ENCODE measurements around the gene PEX11B. TPM values are rescaled to one million over a fixed set of nuclear protein-coding genes. Genes with fewer than 3 reads are reported as not detected.

The PEX11B gene
- total RNA-seq, 2 donors from 2014 or later: 20.1 to 21.2 TPM

- H3K4me1 ChIP-seq: peaks cover 0 to 73% of the 10 kb centered on the region in 2 donors
Observed at GRCh38 chr1:145959333-145959732, 40.8 kb upstream of the PEX11B start.

DNA sequence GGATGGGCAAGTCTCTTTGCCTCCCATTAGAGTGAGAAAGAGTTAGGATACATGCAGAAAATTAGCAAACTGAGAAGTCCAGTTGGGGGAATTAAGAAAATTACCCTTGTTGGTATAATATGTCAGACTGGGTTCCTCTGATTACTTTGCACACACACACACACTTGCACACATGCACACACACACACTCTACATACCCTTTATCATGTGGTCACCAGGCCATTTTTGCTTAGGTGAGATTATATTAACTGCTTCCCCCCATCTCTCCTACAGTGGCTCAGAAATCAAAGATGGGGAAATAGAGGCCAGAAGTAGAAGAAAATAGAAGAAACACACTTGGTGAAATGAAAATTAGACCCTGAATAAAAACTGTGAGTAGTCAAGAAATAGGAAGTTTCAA is 40.2 kb upstream of the PEX11B start:
- Histone ChIP-seq H3K4me1 (peaks cover 0 to 74% of the 10 kb centered on the region in 2 donors), H3K27me3 (no peaks in the 10 kb centered on the region), H3K36me3 (no peaks in the 10 kb centered on the region), H3K27ac (peak overlapping the region; percentile 97 to 98), H3K4me3 (no peak overlapping the region), H3K9me3 (no peaks in the 10 kb centered on the region)
- TF ChIP-seq, protein P1, sequence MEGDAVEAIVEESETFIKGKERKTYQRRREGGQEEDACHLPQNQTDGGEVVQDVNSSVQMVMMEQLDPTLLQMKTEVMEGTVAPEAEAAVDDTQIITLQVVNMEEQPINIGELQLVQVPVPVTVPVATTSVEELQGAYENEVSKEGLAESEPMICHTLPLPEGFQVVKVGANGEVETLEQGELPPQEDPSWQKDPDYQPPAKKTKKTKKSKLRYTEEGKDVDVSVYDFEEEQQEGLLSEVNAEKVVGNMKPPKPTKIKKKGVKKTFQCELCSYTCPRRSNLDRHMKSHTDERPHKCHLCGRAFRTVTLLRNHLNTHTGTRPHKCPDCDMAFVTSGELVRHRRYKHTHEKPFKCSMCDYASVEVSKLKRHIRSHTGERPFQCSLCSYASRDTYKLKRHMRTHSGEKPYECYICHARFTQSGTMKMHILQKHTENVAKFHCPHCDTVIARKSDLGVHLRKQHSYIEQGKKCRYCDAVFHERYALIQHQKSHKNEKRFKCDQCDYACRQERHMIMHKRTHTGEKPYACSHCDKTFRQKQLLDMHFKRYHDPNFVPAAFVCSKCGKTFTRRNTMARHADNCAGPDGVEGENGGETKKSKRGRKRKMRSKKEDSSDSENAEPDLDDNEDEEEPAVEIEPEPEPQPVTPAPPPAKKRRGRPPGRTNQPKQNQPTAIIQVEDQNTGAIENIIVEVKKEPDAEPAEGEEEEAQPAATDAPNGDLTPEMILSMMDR (IDR thresholded peaks at IDR 0.05): no peak
- DNase-seq (ENCODE audit: low spot score): no peak

More at GRCh38 chr1:145959333-145959732, 40.8 kb upstream of the PEX11B start:
- Histone ChIP-seq H3K36me3 (no peaks in the 10 kb centered on the region), H3K4me3 (no peak overlapping the region), H3K27ac (peak overlapping the region; percentile 93 to 98), H3K27me3 (no peaks in the 10 kb centered on the region), H3K9me3 (no peaks in the 10 kb centered on the region)
- no peak for DNase-seq (ENCODE audit: low spot score)
- TF ChIP-seq, protein P1 (IDR thresholded peaks at IDR 0.05): no peak

- TF ChIP-seq, protein P1 (IDR thresholded peaks at IDR 0.05): no peak
- H3K4me1 ChIP-seq: peaks cover 0 to 67% of the 10 kb centered on the region in 2 donors
Observed at GRCh38 chr1:145957443-145958319, 39.2 kb upstream of the PEX11B start, which contains the start of gene LIX1L. LIX1L (minus strand) TSS chr1:145958017; CDS start chr1:145957927, 90 bp downstream.

DNA sequence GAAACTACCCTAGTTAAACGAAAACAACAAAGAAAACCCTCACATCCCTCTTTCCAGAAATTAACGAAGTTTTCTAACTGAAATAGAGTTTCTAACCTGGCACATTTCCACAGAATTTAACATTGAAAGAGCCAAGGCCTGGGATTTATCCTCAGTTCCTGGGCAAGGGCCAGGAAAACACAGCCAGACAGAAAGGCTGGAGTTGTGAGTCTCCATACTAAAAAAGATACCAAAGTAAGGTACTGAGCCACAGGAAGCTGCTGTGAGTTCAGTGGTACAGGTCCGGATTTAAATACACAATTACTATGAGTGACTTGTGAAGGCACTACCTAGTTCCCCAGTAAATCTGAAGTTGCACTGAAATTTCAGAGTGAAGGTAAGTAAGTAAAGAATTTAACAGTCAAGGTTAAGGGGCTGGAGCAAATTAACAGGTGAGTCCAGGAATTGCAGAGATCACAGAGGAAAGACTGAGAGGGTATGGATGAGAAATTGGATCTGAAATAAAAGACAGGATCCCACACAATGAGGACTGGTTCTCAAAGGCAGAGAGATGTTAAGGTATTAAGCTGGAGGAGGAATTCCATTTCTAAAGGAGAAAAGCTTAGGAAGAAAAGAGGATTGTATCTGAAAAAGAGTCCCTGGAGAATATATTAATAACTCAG is 38.4 kb upstream of the PEX11B start:
- Histone ChIP-seq H3K9me3 (no peaks in the 10 kb centered on the region), H3K4me1 (peaks cover 0 to 60% of the 10 kb centered on the region in 2 donors), H3K27me3 (no peaks in the 10 kb centered on the region), H3K4me3 (peak overlapping the region; percentile 80 to 82), H3K27ac (peak overlapping the region; percentile 97 to 98), H3K36me3 (no peaks in the 10 kb centered on the region)
- DNase-seq (ENCODE audit: low spot score): no peak
- TF ChIP-seq, protein P1 (IDR thresholded peaks at IDR 0.05): no peak

More at GRCh38 chr1:145957443-145958319, 39.2 kb upstream of the PEX11B start, which contains the start of gene LIX1L:
- H3K27me3 ChIP-seq: no peaks in the 10 kb centered on the region
- H3K36me3 ChIP-seq: no peaks in the 10 kb centered on the region
- peak within 1 kb of the TSS; percentile 97 to 98 for H3K27ac ChIP-seq
- no peaks in the 10 kb centered on the region for H3K9me3 ChIP-seq
- peak within 1 kb of the TSS; percentile 80 to 82 for H3K4me3 ChIP-seq
- DNase-seq (ENCODE audit: low spot score): peak; percentile 96

- no peaks in the 10 kb centered on the region for H3K36me3 ChIP-seq
- TF ChIP-seq, protein P1 (IDR thresholded peaks at IDR 0.05): no peak
- no peak for DNase-seq (ENCODE audit: low spot score)
- peaks cover 0 to 55% of the 10 kb centered on the region in 2 donors for H3K4me1 ChIP-seq
- peak overlapping the region; percentile 80 to 82 for H3K4me3 ChIP-seq
- peak overlapping the region; percentile 97 to 98 for H3K27ac ChIP-seq
- H3K9me3 ChIP-seq: no peaks in the 10 kb centered on the region
- no peaks in the 10 kb centered on the region for H3K27me3 ChIP-seq
Observed at GRCh38 chr1:145956361-145956760, 37.8 kb upstream of the PEX11B start.

Data from right atrium auricular region (tissue), 2 donors.